ENCODE measurements around the gene RIN1.

RIN1 gene

GRCh38 chr11:66335531-66336233 is 552 bp downstream of the RIN1 start:
- peak; percentile 64 for DNase-seq (ENCODE audit: low read depth)
- TF ChIP-seq CTCF (IDR thresholded peaks at IDR 0.05; ENCODE audit: low read length, missing control alignments) = no peak
- H3K4me3 ChIP-seq (replicated peaks; ENCODE audit: low read depth, low read length) = peak overlapping the region; percentile 79

GRCh38 chr11:66334605-66335442 is 1.4 kb downstream of the RIN1 start:
- TF ChIP-seq CTCF (IDR thresholded peaks at IDR 0.05; ENCODE audit: low read length, missing control alignments) = no peak
- peak overlapping the region; percentile 79 for H3K4me3 ChIP-seq (replicated peaks; ENCODE audit: low read depth, low read length)
- DNase-seq (ENCODE audit: low read depth) = no peak

- TF ChIP-seq CTCF (IDR thresholded peaks at IDR 0.05; ENCODE audit: low read length, missing control alignments) = no peak
- no peak overlapping the region for H3K4me3 ChIP-seq (replicated peaks; ENCODE audit: low read depth, low read length)
- DNase-seq (ENCODE audit: low read depth) = no peak
Observed at GRCh38 chr11:66333896-66334604, 2.2 kb downstream of the RIN1 start.

- no peak overlapping the region for H3K4me3 ChIP-seq (replicated peaks; ENCODE audit: low read depth, low read length)
- DNase-seq (ENCODE audit: low read depth) = no peak
- no peak for TF ChIP-seq CTCF (IDR thresholded peaks at IDR 0.05; ENCODE audit: low read length, missing control alignments)
Observed at GRCh38 chr11:66333220-66333877, 2.9 kb downstream of the RIN1 start.

- no peak for TF ChIP-seq CTCF (IDR thresholded peaks at IDR 0.05; ENCODE audit: low read length, missing control alignments)
- DNase-seq (ENCODE audit: low read depth) = no peak
- H3K4me3 ChIP-seq (replicated peaks; ENCODE audit: low read depth, low read length) = no peak overlapping the region
Observed at GRCh38 chr11:66332371-66333219, 3.6 kb downstream of the RIN1 start.
